OCI-M1 (cell line): ENCODE results near the gene SP7.
"Not testable (repeated sequence)": the region's sequence is repeated elsewhere in the genome, so short reads cannot be mapped to it uniquely, and the experiment has no call there.

ENCODE experiments used
- DNase-seq: peaks from one replicate; lab custom pipeline; 2025; lab: John Stamatoyannopoulos, UW

Gene SP7

GRCh38 chr12:53320352-53321195 lies 15.6 kb downstream of the SP7 start:
- DNase-seq: no peak

GRCh38 chr12:53313996-53314395 lies 22.2 kb downstream of the SP7 start:
- peak; percentile 18 for DNase-seq

DNA sequence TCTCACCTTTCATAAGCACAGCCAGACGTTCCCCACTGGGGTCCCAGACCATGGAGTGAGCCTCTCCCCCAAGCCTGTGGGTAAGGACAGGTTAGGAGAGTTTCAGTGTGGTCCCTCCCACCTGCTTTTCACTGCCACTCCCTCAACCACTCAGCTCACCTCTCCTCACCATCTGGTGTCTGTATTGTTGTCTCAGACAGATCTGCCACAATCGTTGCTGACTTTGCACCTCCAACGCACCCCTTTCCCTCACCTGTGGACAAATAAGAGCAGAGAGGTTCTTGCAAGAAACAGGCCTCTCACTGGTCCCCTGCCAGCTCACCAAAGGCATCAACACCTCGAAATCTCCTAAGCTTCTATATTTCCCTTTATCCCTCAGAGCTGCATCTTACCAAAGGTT lies 27.9 kb downstream of the SP7 start:
- no peak for DNase-seq

- DNase-seq: no peak
Observed at GRCh38 chr12:53306826-53307225, 29.3 kb downstream of the SP7 start.

DNA sequence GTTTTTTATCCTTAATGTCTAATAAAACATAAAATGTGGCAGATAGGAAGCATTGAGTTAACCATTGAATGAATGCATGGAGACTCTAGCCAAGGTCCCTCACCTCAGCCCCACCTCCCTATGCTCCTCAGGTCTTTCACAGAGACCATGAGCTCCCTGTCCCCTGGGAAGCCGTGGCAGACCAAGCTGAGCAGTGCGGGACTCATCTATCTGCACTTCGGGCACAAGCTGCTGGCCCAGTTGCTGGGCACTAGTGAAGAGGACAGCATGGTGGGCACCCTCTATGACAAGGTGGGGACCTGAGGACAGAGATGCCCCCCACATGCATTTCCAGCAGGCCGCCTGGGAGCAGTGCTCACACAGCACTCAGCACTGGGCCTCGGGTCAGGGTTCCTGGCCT lies 33.3 kb downstream of the SP7 start:
- no peak for DNase-seq

DNA sequence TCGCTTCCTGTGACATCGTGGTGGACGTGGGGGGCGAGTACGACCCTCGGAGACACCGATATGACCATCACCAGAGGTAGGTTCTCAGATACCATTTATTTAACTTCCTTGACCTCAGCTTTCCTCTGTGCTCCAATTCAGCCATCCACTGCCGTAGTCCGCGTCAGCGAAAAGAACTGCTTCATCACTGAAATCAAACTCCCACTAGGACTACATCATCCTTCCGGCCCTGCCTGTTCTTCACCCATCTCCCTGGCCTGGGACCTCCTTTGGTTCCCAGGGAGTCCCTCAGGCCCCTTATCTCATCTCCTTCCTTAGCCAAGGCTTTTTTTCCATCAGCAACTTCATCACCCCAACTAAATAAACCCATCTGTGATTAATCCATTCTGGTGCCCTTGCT lies 36.0 kb downstream of the SP7 start:
- DNase-seq: peak; percentile 33

- DNase-seq: peak; percentile 93
Observed at GRCh38 chr12:53299454-53300180, 36.5 kb downstream of the SP7 start, which contains the start of gene MYG1. Gene MYG1 (plus strand): TSS chr12:53299695. CDS start chr12:53299738, 43 bp downstream.

- DNase-seq: peak; percentile 87
Observed at GRCh38 chr12:53299101-53299453, 37.1 kb downstream of the SP7 start.

GRCh38 chr12:53298164-53298563 lies 38.0 kb downstream of the SP7 start:
- DNase-seq: peak; percentile 33

DNA sequence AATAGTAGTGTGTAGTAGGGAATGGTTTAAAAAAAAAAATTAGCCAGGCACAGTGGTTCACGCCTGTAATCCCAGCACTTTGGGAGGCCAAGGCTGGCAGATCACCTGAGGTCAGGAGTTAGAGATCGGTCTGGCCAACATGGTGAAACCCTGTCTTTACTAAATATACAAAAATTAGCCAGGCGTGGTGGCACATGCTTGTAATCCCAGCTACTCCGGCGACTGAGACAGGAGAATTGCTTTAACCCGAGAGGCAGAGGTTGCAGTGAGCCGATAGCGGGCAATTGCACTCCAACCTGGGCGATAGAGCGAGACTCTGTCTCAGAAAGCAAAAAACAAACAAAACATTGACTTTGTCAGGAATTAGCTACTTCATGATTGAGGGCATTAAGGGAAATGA lies 39.0 kb downstream of the SP7 start:
- not testable (repeated sequence) for DNase-seq

- DNase-seq: no peak
Observed at GRCh38 chr12:53295891-53296219, 40.3 kb downstream of the SP7 start.

GRCh38 chr12:53295070-53295890 lies 40.9 kb downstream of the SP7 start, which contains the start of gene PFDN5:
Gene PFDN5 (plus strand): TSS chr12:53295542. CDS start chr12:53295568, 26 bp downstream.
- DNase-seq: peak; percentile 91

- DNase-seq: no peak
Observed at GRCh38 chr12:53292426-53292825, 43.7 kb downstream of the SP7 start.

DNA sequence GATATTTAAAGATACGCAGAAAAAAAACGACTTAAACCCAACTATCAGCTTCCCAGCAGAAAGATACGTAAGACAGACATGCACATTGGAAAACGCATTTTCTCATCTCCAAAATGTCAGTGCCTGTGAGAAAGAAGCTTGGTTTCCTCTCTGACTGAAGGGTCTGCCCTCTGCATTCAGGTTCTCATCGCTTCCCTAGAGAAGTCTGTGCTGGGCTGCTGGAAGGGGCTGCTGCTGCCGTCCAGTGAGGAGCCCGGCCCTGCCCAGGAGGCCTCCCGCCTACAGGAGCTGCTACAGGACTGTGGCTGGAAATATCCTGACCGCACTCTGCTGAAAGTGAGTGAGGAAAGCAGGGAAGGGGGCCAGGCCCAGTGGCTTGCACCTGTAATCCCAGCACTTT lies 45.5 kb downstream of the SP7 start:
- DNase-seq: no peak

GRCh38 chr12:53289891-53290290 lies 46.3 kb downstream of the SP7 start:
- no peak for DNase-seq

GRCh38 chr12:53288322-53288721 lies 47.8 kb downstream of the SP7 start:
- no peak for DNase-seq

GRCh38 chr12:53287741-53288216 lies 48.4 kb downstream of the SP7 start:
- peak; percentile 65 for DNase-seq

GRCh38 chr12:53286448-53286847 lies 49.7 kb downstream of the SP7 start:
- DNase-seq: no peak

GRCh38 chr12:53279888-53280498 lies 56.2 kb downstream of the SP7 start:
- no peak for DNase-seq

DNA sequence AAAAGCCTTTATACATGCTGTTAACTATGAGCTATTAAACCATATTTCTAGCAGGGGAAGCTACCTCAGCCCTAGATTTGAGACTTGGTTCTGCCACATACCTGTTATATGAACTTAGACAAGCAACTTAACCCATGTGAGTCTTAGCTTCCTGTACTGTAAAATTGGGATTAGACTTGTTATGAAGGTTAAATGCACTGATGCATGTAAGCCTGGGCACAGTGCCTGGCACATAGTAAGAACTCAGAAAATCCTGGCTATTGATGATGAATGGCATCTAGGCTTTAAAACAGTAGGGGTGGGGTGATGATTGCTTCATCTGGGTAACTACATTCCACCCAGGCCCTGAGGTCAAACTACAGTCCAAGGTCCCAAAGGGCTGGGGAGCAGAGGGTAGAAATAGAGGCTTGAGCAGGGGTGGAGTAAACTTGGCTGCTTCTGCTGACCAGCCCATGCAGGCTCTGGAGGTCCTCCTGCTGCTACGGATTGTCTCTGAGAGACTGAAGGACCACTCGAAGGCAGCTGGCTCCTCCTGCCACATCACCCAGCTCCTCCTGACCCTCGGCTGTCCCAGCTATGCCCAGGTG lies 56.8 kb downstream of the SP7 start:
- DNase-seq: no peak

DNA sequence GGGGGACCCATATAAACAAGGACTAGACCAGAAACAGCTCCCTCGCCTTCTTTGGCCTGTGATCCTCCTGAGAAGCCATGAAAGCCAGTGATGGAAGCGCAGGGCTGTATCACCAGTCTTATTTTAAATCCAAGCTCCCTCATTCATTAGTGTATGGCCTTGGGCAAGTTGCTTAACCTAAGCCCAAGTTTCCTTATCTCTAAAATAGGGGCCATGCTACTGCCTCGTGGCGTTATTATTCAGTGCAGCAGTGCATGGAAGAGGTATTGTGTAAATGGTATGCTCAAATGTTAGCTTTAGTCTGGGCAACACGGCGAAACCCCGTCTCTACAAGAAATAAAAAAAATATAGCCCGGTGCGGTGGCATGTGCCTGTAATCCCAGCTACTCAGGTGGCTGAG lies 58.2 kb downstream of the SP7 start:
- no peak for DNase-seq
